ENCODE data around the gene NDUFB4. TPM values are rescaled to one million over a fixed set of nuclear protein-coding genes. Genes with fewer than 3 reads are reported as not detected.

The NDUFB4 gene
- total RNA-seq, 1 experiment from 2014 or later, result 161 TPM

- no peak for TF ChIP-seq ZFX (IDR thresholded peaks at IDR 0.05)
- TF ChIP-seq JUND (IDR thresholded peaks at IDR 0.05), result no peak
- TF ChIP-seq ATF3 (IDR thresholded peaks at IDR 0.05), result no peak
- TF ChIP-seq EZH2phosphoT487 (IDR thresholded peaks at IDR 0.05; ENCODE audit: borderline replicate concordance), result no peak
- no peak for TF ChIP-seq YY1 (IDR thresholded peaks at IDR 0.05; ENCODE audit: extremely low read depth, insufficient replicate concordance, low read depth, low read length)
- TF ChIP-seq POLR2A (IDR thresholded peaks at IDR 0.05; ENCODE audit: borderline replicate concordance, extremely low read depth, insufficient read depth, insufficient read length), result no peak
- no peak for TF ChIP-seq ZBTB33 (IDR thresholded peaks at IDR 0.05; ENCODE audit: extremely low read depth, insufficient replicate concordance, low read length)
- no peak for TF ChIP-seq ELF1 (IDR thresholded peaks at IDR 0.05; ENCODE audit: borderline replicate concordance, low read depth)
- H3K9ac ChIP-seq (ENCODE audit: low read length), result no peak overlapping the region
- DNase-seq (ENCODE audit: low read depth, low spot score) (no peak), ATAC-seq (no peak)
- POLR2A ChIA-PET, result no interaction called here
- CTCF ChIA-PET, result no interaction called here
- H3K36me3 ChIP-seq (ENCODE audit: control insufficient read depth in 1 of 2, insufficient read depth in 2 of 2, low read length in 2 of 2), result no peaks in the 10 kb centered on the region
- no peak overlapping the region for H2AFZ ChIP-seq (ENCODE audit: low read depth, low read length, poor library complexity, severe bottlenecking)
- no peak overlapping the region for H3K27ac ChIP-seq (ENCODE audit: low read depth, low read length)
- H3K4me1 ChIP-seq (ENCODE audit: control insufficient read depth in 1 of 2, insufficient read depth in 2 of 2, low read length in 2 of 2), result peaks cover 0 to 3% of the 10 kb centered on the region in 2 experiments; a peak in 1 of 4 replicates
- no peak overlapping the region for H3K4me3 ChIP-seq (replicated peaks in 1 of 2; ENCODE audit: low read depth in 1 of 2, low read length in 2 of 2)
- no TSS peak for BruUV-seq (replicated peaks)
- H3K9me2 ChIP-seq (ENCODE audit: insufficient read depth), result no peaks in the 10 kb centered on the region
- intact Hi-C loops (cut with micrococcal nuclease), result no loop called here
- no peak overlapping the region for H3K4me2 ChIP-seq (ENCODE audit: low read length)
- no peaks in the 10 kb centered on the region for H4K20me1 ChIP-seq (ENCODE audit: insufficient read depth)
- no peaks in the 10 kb centered on the region for H3K9me3 ChIP-seq (ENCODE audit: control insufficient read depth in 1 of 2, insufficient read depth in 1 of 2, low read depth in 1 of 2, low read length in 2 of 2)
- no peaks in the 10 kb centered on the region for H3K79me2 ChIP-seq (ENCODE audit: insufficient read depth, low read length)
- no peaks in the 10 kb centered on the region for H3K27me3 ChIP-seq (ENCODE audit: insufficient read depth, low read length)
- RAD21 ChIA-PET (ENCODE audit: low non-redundant PET in 1 of 2, low total read pairs in 2 of 2, uncharacterized antibody in 2 of 2, unreplicated experiment in 2 of 2), result no interaction called here
Measured at GRCh38 chr3:120614765-120615164, 18.6 kb downstream of the NDUFB4 start.
